Bone marrow (tissue), 2 donors: ENCODE data around the gene ETV4.
A peak's percentile ranks its signal among the peaks of the same experiment; 100 is the strongest.
"Not testable (repeated sequence)": the region's sequence is repeated elsewhere in the genome, so short reads cannot be mapped to it uniquely, and the experiment has no call there.

Source experiments
- DNase-seq, 2 donors: peaks; one replicate each; lab custom pipeline; 2025; lab: John Stamatoyannopoulos, UW

The ETV4 gene

DNA sequence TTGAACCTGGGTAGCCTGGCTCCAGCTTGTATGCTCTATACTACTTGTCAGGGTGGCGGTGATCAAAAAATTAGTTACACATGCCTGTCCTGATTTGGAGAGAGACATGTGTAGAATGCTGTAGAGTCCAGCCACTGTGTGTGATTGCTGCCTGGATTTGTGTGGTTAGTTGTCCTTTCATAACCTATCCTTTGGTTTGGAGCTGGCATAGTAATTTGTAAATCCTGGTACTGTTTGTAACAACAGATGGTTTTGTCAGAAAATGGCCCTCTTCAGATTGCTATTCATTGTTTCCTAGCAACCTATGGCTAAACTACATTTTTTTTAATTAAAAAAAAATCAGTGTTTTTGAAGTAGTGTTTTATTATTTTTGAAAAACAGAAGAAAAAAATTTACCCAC is 30.5 kb downstream of the ETV4 start:
- DNase-seq, result no peak

DNA sequence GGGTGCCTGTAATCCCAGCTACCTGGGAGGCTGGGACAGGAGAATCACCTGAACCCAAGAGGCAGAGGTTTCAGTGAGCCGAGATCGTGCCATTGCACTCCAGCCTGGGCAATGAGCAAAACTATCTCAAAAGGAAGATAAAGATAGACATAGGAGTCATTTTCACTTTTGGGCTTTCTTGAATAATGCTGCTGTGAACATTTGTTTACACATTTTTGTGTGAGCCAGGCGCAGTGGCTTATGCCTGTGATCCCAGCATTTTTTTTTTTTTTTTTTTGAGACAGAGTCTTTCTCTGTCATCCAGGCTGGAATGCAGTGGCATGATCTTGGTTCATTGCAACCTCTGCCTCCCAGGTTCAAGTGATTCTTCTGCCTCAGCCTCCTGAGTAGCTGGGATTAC is 34.9 kb downstream of the ETV4 start:
- not testable (repeated sequence) for DNase-seq

DNA sequence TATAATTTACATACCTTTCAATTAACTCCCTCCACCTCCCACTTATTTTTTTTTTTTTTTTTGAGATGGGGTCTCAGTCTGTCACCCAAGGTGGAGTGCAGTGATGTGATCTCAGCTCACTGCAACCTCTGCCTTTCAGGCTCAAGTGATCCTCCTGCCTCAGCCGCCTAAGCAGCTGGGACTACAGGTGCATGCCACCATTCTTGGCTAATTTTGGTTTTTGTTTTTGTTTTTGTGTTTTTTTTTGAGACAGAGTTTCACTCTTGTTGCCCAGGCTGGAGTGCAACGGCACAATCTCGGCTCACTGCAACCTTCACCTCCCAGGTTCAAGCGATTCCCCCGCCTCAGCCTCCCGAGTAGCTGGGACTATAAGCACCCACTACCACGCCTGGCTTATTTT is 36.7 kb downstream of the ETV4 start:
- DNase-seq, result not testable (repeated sequence)

DNA sequence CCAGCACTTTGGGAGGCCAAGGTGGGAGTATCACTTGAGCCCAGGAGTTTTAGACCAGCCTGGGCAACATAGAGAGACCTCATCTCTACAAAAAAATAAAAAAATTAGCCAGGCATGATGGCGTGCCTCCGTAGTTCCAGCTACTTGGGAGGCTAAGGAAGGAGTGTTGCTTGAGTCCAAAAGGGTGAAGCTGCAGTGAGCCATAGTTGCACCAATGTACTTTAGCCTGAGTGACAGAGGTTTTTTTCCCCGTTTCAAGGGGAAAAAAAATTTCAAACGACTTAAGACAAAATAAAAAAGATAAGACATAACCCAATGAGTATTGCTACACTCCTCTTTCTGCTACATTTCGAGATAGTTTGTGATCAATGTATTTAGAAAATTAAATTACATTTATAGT is 55.5 kb downstream of the ETV4 start:
- DNase-seq, result no peak

DNA sequence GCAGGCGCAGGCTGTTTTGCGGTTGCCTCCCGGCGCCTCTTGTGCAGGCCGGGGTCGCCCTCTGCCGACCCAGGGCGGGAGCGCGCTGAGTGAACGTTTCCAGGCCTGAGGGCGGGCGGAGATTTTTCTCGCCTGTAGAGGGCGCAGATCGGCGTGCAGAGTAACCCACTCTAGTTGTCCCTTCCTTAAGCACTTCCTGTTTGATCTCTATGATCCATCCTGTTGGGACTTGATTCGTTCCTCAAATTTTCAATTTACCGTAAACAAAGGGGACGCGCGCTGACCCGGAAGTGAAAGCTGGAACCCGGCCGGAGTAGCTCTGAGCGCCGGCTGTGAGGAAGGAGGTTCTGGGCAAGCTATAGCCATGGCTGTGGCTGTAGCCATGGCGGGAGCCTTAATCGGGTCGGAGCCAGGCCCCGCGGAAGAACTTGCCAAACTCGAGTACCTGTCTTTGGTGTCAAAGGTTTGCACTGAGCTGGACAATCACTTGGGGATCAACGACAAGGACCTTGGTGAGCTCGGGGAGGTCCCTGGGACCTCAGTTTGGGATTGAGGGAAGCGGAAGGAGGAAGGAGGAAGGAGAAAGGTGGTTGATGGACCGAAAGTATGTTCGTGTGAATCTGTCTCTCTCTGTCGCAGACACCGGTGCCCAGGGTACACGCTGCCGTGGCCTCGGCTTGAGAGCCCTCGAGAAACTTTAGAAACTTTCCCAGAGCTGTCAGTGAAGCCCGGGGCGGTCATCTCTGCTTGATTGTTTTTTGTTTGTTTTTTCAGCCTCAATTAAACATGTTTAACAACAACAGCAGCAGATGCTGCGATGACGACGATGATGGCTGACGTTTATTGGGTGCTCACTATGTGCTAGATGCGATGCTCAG is 62.2 kb downstream of the ETV4 start, which contains the start of gene DHX8:
DHX8 (plus strand) TSS at position 302 of the 878 bp plus-strand sequence; CDS start at position 365, 63 bp downstream.
- DNase-seq, result peak; percentile 92 to 99

DNA sequence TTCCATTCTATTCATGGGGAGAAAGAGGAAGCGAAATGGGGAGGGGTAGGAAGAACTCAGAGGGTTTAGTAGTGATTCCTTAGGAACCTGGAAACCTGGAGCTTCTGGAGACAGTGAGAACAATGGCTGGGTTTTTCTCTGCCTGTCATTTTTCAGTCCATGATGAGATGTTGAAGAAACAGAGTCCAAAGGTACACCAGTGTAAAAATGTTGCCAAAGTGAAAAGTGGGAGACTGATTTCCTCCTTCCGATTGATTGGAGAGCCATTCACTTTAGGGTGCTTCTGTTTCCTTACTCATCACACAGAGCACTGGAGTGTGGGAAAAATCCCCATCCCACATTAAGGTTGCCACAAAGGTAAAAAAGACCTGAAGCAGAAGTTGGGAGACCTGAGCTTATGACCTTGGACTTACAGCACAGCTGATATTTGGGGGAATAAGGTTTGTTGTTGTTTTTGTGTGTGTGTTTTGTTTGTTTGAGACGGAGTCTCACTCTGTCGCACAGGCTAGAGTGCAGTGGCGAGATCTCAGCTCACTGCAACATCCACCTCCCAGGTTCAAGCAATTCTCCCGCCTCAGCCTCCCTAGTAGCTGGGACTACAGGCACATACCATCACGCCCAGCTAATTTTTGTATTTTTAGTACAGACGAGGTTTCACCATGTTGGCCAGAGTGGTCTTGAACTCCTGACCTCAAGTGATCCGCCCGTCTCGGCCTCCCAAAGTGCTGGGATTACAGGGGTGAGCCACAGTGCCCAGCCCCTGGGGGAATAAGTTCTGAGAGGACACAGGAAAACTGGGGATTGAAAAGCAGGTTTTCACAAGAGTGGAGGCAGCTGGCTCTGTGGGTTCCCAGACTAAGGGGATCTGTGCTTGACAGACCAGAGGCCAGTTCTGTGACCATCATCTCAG is 63.8 kb downstream of the ETV4 start:
- no peak for DNase-seq

DNA sequence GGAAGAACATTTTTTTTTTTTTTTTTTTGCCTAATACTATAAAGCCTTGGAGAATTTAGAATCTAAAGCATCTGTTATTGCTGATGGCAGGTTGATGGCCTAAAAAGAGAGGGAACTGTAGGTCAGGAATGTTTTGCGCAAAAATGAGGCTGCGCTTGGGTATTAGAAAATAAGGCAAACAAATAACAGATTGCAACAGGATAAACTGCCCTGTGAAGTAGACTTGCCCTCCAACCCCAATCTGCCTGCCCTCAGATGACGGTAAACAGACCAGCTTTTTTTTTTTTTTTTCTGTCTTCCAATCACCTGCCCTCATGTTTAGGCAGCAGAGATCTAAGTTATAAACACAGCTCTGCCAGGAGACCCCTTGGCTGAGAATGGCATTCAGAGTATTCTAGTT is 66.2 kb downstream of the ETV4 start:
- DNase-seq, result no peak
